Prostate gland (tissue), 2 donors: ENCODE results near the gene LPCAT1.

ENCODE experiments used
- CTCF ChIP-seq, 4 experiments: fragments of 200-600 bp in 2 of 4; fragments of 450-650 bp in 2 of 4; sonication (generic) in 2 of 4; IDR thresholded peaks; 1 replicate in 3 of 4; 2 replicates in 1 of 4; pipeline ENCODE4 v1.5.1; 2016 to 2019; ENCODE audit warnings: antibody characterized with exemption in 4 of 4, mild to moderate bottlenecking in 2 of 4, moderate library complexity in 2 of 4
- POLR2A ChIP-seq: fragments of 450-650 bp; IDR thresholded peaks from one replicate; pipeline ENCODE4 v1.6.1; 2016; ENCODE audit warnings: antibody characterized with exemption, mild to moderate bottlenecking

DNA sequence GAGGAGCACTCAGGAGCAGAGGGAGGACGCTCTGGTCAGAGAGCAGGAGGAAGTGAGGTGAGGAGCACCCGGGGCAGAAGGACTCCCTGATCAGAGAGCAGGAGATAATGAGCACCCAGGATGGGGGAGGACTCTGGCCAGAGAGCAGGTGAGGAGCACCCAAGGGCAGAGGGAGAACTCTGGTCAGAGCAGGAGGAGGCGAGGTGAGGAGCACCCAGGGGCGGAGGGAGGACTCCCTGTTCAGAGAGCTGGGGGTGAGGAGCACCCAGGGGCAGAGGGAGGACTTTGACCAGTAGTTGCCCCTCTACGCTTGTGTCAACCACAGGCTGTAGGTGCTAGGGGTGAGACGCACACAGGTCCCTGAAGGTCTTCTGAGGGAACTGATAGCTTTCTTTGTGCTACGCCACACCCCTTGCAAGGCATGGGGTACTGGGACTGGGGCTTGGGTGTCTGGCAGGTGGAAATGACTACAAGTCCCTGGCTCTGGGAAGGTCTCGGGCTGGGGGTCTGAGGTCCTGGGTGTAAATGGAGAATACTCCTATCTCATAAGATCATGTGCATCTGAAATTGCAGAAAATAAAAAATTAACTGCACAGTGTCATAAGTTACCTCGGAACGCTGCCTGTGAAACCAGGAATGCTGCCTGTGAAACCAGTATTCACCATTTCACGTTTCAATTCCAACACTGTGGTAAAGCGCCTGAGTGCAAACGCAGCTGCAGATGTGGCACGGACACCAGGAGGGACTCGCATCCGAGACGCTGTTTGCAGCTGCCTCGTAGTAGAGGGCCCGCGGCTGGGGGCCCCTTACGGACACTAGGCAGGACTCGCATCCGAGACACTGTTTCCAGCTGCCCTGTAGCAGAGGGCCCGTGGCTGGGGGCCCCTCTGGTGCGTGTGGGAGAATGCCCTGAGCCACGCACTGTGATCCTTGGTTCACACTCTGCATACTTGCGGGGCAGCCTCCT lies 51.5 kb downstream of the LPCAT1 start:
- no peak for TF ChIP-seq CTCF (IDR thresholded peaks at IDR 0.05)
- TF ChIP-seq POLR2A, result no peak
